ENCODE results near the gene TMEM200B. TPM values are rescaled to one million over a fixed set of nuclear protein-coding genes. Genes with fewer than 3 reads are reported as not detected.
"Not testable (repeated sequence)": the region's sequence is repeated elsewhere in the genome, so short reads cannot be mapped to it uniquely, and the experiment has no call there.

The TMEM200B gene
- total RNA-seq, 2 donors from 2014 or later: 1.3 to 6.3 TPM

DNA sequence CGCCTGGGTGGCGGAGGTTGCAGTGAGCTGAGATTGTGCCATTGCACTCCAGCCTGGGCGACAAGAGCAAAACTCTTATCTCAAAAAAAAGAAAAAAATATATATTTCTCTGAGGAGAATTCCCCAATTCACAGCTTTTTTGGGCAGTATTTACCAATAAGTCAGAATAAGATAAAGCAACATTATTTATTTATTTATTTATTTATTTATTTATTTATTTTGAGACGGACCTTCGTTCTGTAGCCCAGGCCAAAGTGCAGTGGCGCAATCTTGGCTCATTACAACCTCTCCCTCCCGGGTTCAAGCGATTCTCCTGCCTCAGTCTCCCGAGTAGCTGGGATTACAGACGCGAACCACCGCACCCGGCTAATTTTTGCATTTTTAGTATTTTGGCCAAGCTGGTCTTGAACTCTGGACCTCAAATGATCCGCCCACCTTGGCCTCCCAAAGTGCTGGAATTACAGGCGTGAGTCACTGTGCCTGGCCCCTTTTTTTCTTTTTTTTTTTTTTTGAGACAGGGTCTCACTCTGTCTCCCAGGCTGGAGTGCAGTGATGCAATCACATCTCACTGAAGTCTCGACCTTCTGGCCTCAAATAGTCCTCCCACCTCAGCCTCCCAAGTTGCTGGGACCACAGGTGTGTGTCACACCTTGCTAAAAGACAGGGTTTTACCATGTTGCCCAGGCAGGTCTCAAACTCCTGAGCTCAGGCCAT, 43.6 kb downstream of the TMEM200B start:
- intact Hi-C loops (cut with DNase I, micrococcal nuclease); ATAC-seq; DNase-seq: not testable (repeated sequence)

DNA sequence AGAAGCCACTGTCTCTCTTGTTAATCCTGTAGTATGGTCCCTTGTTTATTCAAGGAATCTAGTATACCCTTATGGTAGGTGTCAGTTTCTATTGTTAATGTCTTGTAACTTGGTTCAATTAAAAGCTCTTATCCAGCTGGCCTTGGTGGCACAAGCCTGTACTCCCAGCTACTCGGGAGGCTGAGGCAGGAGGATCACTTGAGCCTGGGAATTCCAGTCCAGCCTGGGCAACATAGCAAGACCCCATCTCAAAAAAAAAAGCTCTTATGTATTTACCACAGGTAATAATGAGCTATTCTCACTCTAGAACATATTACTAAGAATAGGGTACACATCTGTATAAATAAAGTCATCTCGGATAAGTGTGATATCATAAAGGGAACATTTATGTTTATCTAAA, 46.5 kb downstream of the TMEM200B start:
- ATAC-seq: no peak
- DNase-seq: no peak
- intact Hi-C loops (cut with DNase I, micrococcal nuclease): no loop called here

Other genes with a start within 250 kb of the TMEM200B start
- 10 to 100 TPM; 68.0 to 78.7 TPM for gene EPB41, start 209.3 kb downstream of the TMEM200B start, total RNA-seq
- 10 to 100 TPM; 62.7 to 71.3 TPM for gene SRSF4, start 58.0 kb upstream of the TMEM200B start, total RNA-seq
- gene MECR, start 107.0 kb upstream of the TMEM200B start, total RNA-seq: 10 to 100 TPM; 14.3 to 20.6 TPM
- gene PTPRU, start 112.6 kb upstream of the TMEM200B start, total RNA-seq: 1 to 10 TPM; 2.0 to 2.4 TPM